ENCODE results near the gene CHMP5.

CHMP5 gene

DNA sequence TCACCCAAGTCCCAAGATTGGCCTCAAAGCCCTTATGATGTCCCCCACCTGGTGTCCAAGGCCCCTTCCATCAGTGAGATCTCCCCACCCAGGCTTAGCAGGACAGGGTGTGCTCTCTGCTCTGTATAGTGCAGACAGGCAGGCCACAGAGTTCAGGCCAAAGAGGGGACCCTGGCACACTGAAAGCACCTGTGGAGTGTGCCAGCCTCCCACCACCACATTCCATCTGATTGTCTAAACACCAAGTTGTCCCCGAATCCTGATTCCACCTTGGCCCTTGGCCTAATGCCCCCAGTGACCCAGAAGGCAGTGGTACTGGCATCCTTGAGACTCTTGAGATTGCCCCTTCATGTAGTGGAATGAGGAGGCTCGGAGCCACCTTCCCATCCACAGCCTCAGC, 19.5 kb upstream of the CHMP5 start:
- H3K9me3 ChIP-seq (ENCODE audit: control insufficient read depth in 2 of 2, low read length in 2 of 2) = no peaks in the 10 kb centered on the region
- no peak overlapping the region for H3K9ac ChIP-seq (ENCODE audit: low read length in 2 of 2)
- H3K27me3 ChIP-seq (ENCODE audit: control insufficient read depth in 1 of 2, insufficient read depth in 2 of 2, low read length in 2 of 2) = peaks cover 0 to 3% of the 10 kb centered on the region in 2 donors
- peaks cover 0 to 11% of the 10 kb centered on the region in 2 donors for H3K36me3 ChIP-seq (ENCODE audit: control insufficient read depth in 2 of 2, insufficient read depth in 2 of 2, low read length in 2 of 2)
- H3K4me1 ChIP-seq (ENCODE audit: control insufficient read depth, insufficient read depth, low read length) = no peaks in the 10 kb centered on the region
- no peak overlapping the region for H3K27ac ChIP-seq (ENCODE audit: low read length)
- H3K4me3 ChIP-seq (ENCODE audit: low read length in 2 of 2) = no peak overlapping the region

- H3K9ac ChIP-seq (ENCODE audit: low read length in 2 of 2) = no peak overlapping the region
- H3K36me3 ChIP-seq (ENCODE audit: control insufficient read depth in 2 of 2, insufficient read depth in 2 of 2, low read length in 2 of 2) = peaks cover 0 to 11% of the 10 kb centered on the region in 2 donors
- no peaks in the 10 kb centered on the region for H3K9me3 ChIP-seq (ENCODE audit: control insufficient read depth in 2 of 2, low read length in 2 of 2)
- H3K4me1 ChIP-seq (ENCODE audit: control insufficient read depth, insufficient read depth, low read length) = no peaks in the 10 kb centered on the region
- H3K4me3 ChIP-seq (ENCODE audit: low read length in 2 of 2) = no peak overlapping the region
- peaks cover 0 to 3% of the 10 kb centered on the region in 2 donors for H3K27me3 ChIP-seq (ENCODE audit: control insufficient read depth in 1 of 2, insufficient read depth in 2 of 2, low read length in 2 of 2)
- no peak overlapping the region for H3K27ac ChIP-seq (ENCODE audit: low read length)
Observed at GRCh38 chr9:33246269-33246860, 18.5 kb upstream of the CHMP5 start.

DNA sequence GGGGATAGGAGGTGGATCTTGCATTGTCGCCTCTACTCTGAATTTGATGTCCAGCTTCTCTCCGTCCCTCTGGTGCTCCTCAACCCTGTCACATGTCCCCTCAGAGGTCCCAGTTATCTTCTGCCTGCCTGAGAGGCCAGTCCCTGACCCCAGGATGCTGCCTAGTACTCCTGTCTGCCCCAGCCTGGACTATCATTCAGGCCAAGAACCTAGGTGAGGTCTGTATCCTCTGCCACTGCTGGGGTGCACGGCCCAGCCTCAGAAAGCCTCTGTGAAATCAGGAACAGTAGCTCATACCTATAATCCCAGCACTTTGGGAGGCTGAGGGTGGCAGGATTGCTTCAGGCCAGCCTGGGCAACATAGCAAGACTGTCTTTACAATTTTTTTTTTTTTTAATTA, 16.2 kb upstream of the CHMP5 start:
- Histone ChIP-seq H3K9ac (ENCODE audit: low read length in 2 of 2) (no peak overlapping the region), H3K36me3 (ENCODE audit: control insufficient read depth in 2 of 2, insufficient read depth in 2 of 2, low read length in 2 of 2) (peaks cover 8 to 24% of the 10 kb centered on the region in 2 donors), H3K9me3 (ENCODE audit: control insufficient read depth in 2 of 2, low read length in 2 of 2) (no peaks in the 10 kb centered on the region), H3K4me1 (ENCODE audit: control insufficient read depth, insufficient read depth, low read length) (no peaks in the 10 kb centered on the region), H3K4me3 (ENCODE audit: low read length in 2 of 2) (no peak overlapping the region), H3K27me3 (ENCODE audit: control insufficient read depth in 1 of 2, insufficient read depth in 2 of 2, low read length in 2 of 2) (no peaks in the 10 kb centered on the region), H3K27ac (ENCODE audit: low read length) (no peak overlapping the region)

DNA sequence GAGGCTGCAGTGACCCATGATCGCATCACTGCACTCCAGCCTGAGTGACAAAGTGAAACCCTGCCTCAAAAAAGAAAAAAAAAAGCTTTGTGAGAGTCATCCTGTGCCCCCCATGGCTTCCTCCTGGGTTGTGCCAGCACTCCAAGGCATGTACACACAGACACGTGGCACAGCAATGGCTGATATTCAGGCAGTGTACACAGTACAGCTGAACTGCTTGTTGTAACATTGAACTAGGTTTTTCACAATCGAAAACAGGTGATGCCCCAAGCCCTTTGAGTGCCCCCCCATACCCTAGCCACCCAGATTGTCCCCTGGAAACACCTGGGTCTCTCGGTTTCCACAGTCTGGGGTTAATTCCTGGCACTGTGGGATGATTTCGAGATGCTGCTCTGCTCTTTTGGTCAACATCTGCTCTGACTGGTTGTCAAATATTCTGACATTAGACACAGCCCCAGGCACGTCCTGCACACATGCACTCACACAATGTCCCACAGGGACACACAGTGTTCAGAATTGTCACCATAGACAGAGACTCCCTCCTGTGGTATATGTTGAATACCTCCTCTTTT, 15.7 kb upstream of the CHMP5 start:
- Histone ChIP-seq H3K9ac (ENCODE audit: low read length in 2 of 2) (no peak overlapping the region), H3K9me3 (ENCODE audit: control insufficient read depth in 2 of 2, low read length in 2 of 2) (no peaks in the 10 kb centered on the region), H3K27me3 (ENCODE audit: control insufficient read depth in 1 of 2, insufficient read depth in 2 of 2, low read length in 2 of 2) (no peaks in the 10 kb centered on the region), H3K27ac (ENCODE audit: low read length) (no peak overlapping the region), H3K4me3 (ENCODE audit: low read length in 2 of 2) (no peak overlapping the region), H3K4me1 (ENCODE audit: control insufficient read depth, insufficient read depth, low read length) (no peaks in the 10 kb centered on the region), H3K36me3 (ENCODE audit: control insufficient read depth in 2 of 2, insufficient read depth in 2 of 2, low read length in 2 of 2) (peaks cover 9 to 24% of the 10 kb centered on the region in 2 donors)

DNA sequence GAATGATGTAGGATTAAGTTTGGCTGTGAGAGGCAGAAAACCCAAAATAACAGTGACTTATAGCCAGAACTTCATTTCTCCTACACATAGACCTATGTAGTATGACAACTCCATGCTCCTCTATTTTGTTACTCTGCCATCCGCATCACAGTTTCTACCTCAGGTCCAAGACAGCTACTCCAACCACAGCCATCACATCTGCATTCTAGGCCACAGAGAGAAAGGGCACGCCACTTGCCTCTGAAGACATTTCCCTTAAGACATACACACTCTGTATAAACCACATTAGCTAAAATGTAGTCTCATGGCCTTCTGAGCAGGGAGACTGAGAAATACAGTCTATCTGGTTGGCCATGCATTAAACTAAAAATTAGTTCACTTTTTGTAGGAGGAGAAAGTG, 14.9 kb upstream of the CHMP5 start:
- Histone ChIP-seq H3K9ac (ENCODE audit: low read length in 2 of 2) (no peak overlapping the region), H3K27ac (ENCODE audit: low read length) (no peak overlapping the region), H3K9me3 (ENCODE audit: control insufficient read depth in 2 of 2, low read length in 2 of 2) (no peaks in the 10 kb centered on the region), H3K36me3 (ENCODE audit: control insufficient read depth in 2 of 2, insufficient read depth in 2 of 2, low read length in 2 of 2) (peaks cover 16 to 32% of the 10 kb centered on the region in 2 donors), H3K27me3 (ENCODE audit: control insufficient read depth in 1 of 2, insufficient read depth in 2 of 2, low read length in 2 of 2) (no peaks in the 10 kb centered on the region), H3K4me1 (ENCODE audit: control insufficient read depth, insufficient read depth, low read length) (no peaks in the 10 kb centered on the region), H3K4me3 (ENCODE audit: low read length in 2 of 2) (no peak overlapping the region)

- H3K9ac ChIP-seq (ENCODE audit: low read length in 2 of 2) = no peak overlapping the region
- H3K27ac ChIP-seq (ENCODE audit: low read length) = no peak overlapping the region
- no peaks in the 10 kb centered on the region for H3K27me3 ChIP-seq (ENCODE audit: control insufficient read depth in 1 of 2, insufficient read depth in 2 of 2, low read length in 2 of 2)
- peaks cover 21 to 37% of the 10 kb centered on the region in 2 donors for H3K36me3 ChIP-seq (ENCODE audit: control insufficient read depth in 2 of 2, insufficient read depth in 2 of 2, low read length in 2 of 2)
- H3K9me3 ChIP-seq (ENCODE audit: control insufficient read depth in 2 of 2, low read length in 2 of 2) = no peaks in the 10 kb centered on the region
- no peaks in the 10 kb centered on the region for H3K4me1 ChIP-seq (ENCODE audit: control insufficient read depth, insufficient read depth, low read length)
- no peak overlapping the region for H3K4me3 ChIP-seq (ENCODE audit: low read length in 2 of 2)
Observed at GRCh38 chr9:33250458-33250995, 14.3 kb upstream of the CHMP5 start.

- Histone ChIP-seq H3K9me3 (ENCODE audit: control insufficient read depth in 2 of 2, low read length in 2 of 2) (no peaks in the 10 kb centered on the region), H3K9ac (ENCODE audit: low read length in 2 of 2) (no peak overlapping the region), H3K4me1 (ENCODE audit: control insufficient read depth, insufficient read depth, low read length) (no peaks in the 10 kb centered on the region), H3K27me3 (ENCODE audit: control insufficient read depth in 1 of 2, insufficient read depth in 2 of 2, low read length in 2 of 2) (no peaks in the 10 kb centered on the region), H3K4me3 (ENCODE audit: low read length in 2 of 2) (no peak overlapping the region), H3K36me3 (ENCODE audit: control insufficient read depth in 2 of 2, insufficient read depth in 2 of 2, low read length in 2 of 2) (peaks cover 49 to 59% of the 10 kb centered on the region in 2 donors), H3K27ac (ENCODE audit: low read length) (no peak overlapping the region)
Observed at GRCh38 chr9:33254211-33254610, 10.6 kb upstream of the CHMP5 start.

GRCh38 chr9:33255014-33255413, 9.8 kb upstream of the CHMP5 start:
- Histone ChIP-seq H3K4me3 (ENCODE audit: low read length in 2 of 2) (no peak overlapping the region), H3K27me3 (ENCODE audit: control insufficient read depth in 1 of 2, insufficient read depth in 2 of 2, low read length in 2 of 2) (no peaks in the 10 kb centered on the region), H3K9ac (ENCODE audit: low read length in 2 of 2) (no peak overlapping the region), H3K27ac (ENCODE audit: low read length) (no peak overlapping the region), H3K4me1 (ENCODE audit: control insufficient read depth, insufficient read depth, low read length) (no peaks in the 10 kb centered on the region), H3K36me3 (ENCODE audit: control insufficient read depth in 2 of 2, insufficient read depth in 2 of 2, low read length in 2 of 2) (peaks cover 56 to 64% of the 10 kb centered on the region in 2 donors), H3K9me3 (ENCODE audit: control insufficient read depth in 2 of 2, low read length in 2 of 2) (no peaks in the 10 kb centered on the region)

- H3K27ac ChIP-seq (ENCODE audit: low read length) = no peak overlapping the region
- no peaks in the 10 kb centered on the region for H3K9me3 ChIP-seq (ENCODE audit: control insufficient read depth in 2 of 2, low read length in 2 of 2)
- H3K9ac ChIP-seq (ENCODE audit: low read length in 2 of 2) = no peak overlapping the region
- H3K4me3 ChIP-seq (ENCODE audit: low read length in 2 of 2) = no peak overlapping the region
- H3K36me3 ChIP-seq (ENCODE audit: control insufficient read depth in 2 of 2, insufficient read depth in 2 of 2, low read length in 2 of 2) = peaks cover 60 to 68% of the 10 kb centered on the region in 2 donors
- no peaks in the 10 kb centered on the region for H3K4me1 ChIP-seq (ENCODE audit: control insufficient read depth, insufficient read depth, low read length)
- no peaks in the 10 kb centered on the region for H3K27me3 ChIP-seq (ENCODE audit: control insufficient read depth in 1 of 2, insufficient read depth in 2 of 2, low read length in 2 of 2)
Observed at GRCh38 chr9:33255471-33255870, 9.4 kb upstream of the CHMP5 start.

GRCh38 chr9:33256236-33256635, 8.6 kb upstream of the CHMP5 start:
- Histone ChIP-seq H3K4me3 (ENCODE audit: low read length in 2 of 2) (no peak overlapping the region), H3K27me3 (ENCODE audit: control insufficient read depth in 1 of 2, insufficient read depth in 2 of 2, low read length in 2 of 2) (no peaks in the 10 kb centered on the region), H3K36me3 (ENCODE audit: control insufficient read depth in 2 of 2, insufficient read depth in 2 of 2, low read length in 2 of 2) (peaks cover 67 to 72% of the 10 kb centered on the region in 2 donors), H3K27ac (ENCODE audit: low read length) (no peak overlapping the region), H3K9me3 (ENCODE audit: control insufficient read depth in 2 of 2, low read length in 2 of 2) (no peaks in the 10 kb centered on the region), H3K4me1 (ENCODE audit: control insufficient read depth, insufficient read depth, low read length) (no peaks in the 10 kb centered on the region), H3K9ac (ENCODE audit: low read length in 2 of 2) (no peak overlapping the region)

GRCh38 chr9:33257276-33257675, 7.6 kb upstream of the CHMP5 start:
- H3K4me1 ChIP-seq (ENCODE audit: control insufficient read depth, insufficient read depth, low read length) = no peaks in the 10 kb centered on the region
- no peaks in the 10 kb centered on the region for H3K9me3 ChIP-seq (ENCODE audit: control insufficient read depth in 2 of 2, low read length in 2 of 2)
- H3K4me3 ChIP-seq (ENCODE audit: low read length in 2 of 2) = no peak overlapping the region
- no peak overlapping the region for H3K9ac ChIP-seq (ENCODE audit: low read length in 2 of 2)
- H3K27me3 ChIP-seq (ENCODE audit: control insufficient read depth in 1 of 2, insufficient read depth in 2 of 2, low read length in 2 of 2) = no peaks in the 10 kb centered on the region
- H3K27ac ChIP-seq (ENCODE audit: low read length) = no peak overlapping the region
- peaks cover 68 to 75% of the 10 kb centered on the region in 2 donors for H3K36me3 ChIP-seq (ENCODE audit: control insufficient read depth in 2 of 2, insufficient read depth in 2 of 2, low read length in 2 of 2)
